B cell (primary cell): ENCODE data around the gene CCDC137. TPM values are rescaled to one million over a fixed set of nuclear protein-coding genes. Genes with fewer than 3 reads are reported as not detected.
A peak's percentile ranks its signal among the peaks of the same experiment; 100 is the strongest.

ENCODE experiments used
- ATAC-seq: fragments of 200-7000 bp; cut with Tn5 transposase; one replicate; pipeline ENCODE4 v1.10.0; 2021; ENCODE audit warnings: low read depth, mild to moderate bottlenecking, moderate number of reproducible peaks, moderate library complexity
- CTCF ChIA-PET: fragments of 350-600 bp; sonication (Branson Sonifier 250); formaldehyde crosslinking; loops from one replicate; lab custom pipeline; 2021; ENCODE audit warnings: antibody characterized with exemption, inconsistent platforms; lab: Charles Lee
- POLR2A ChIA-PET: fragments of 350-600 bp; sonication (Branson Sonifier 250); formaldehyde crosslinking; loops from one replicate; lab custom pipeline; 2021; ENCODE audit warnings: antibody characterized with exemption; lab: Charles Lee
- DNase-seq: peaks from one replicate; pipeline ENCODE4 v3.0.0; 2013
- H2AFZ ChIP-seq: 2 replicates; pipeline ENCODE4 v1.6.1; 2012; ENCODE audit warnings: mild to moderate bottlenecking, low read depth, low read length; ENCODE audit not compliant: insufficient read depth, poor library complexity, severe bottlenecking
- H3K27ac ChIP-seq, 2 donors: 1 replicate in 1 of 2; 2 replicates in 1 of 2; pipeline ENCODE4 v1.5.1; 2012 to 2013; ENCODE audit warnings: low read length in 2 of 2, mild to moderate bottlenecking in 2 of 2, moderate library complexity in 1 of 2
- H3K27me3 ChIP-seq, 4 experiments: fragments of 200-600 bp in 1 of 4; sonication (generic) in 1 of 4; replicated peaks in 1 of 4; 1 replicate in 2 of 4; 2 replicates in 2 of 4; pipeline versions ENCODE4 v1.6.1 to v1.7.0; 2013 to 2016; ENCODE audit warnings: low read length in 3 of 4, mild to moderate bottlenecking in 2 of 4, mixed read lengths in 1 of 4, moderate library complexity in 1 of 4; ENCODE audit not compliant: insufficient read depth in 4 of 4, control insufficient read depth in 3 of 4; ENCODE audit errors: control extremely low read depth in 1 of 4
- H3K36me3 ChIP-seq, 2 experiments: replicated peaks in 1 of 2; 1 replicate in 1 of 2; 2 replicates in 1 of 2; pipeline versions ENCODE4 v1.6.1 to v1.7.1; 2013; ENCODE audit warnings: low read length in 1 of 2; ENCODE audit not compliant: insufficient read depth in 2 of 2, control insufficient read depth in 1 of 2; ENCODE audit errors: control extremely low read depth in 1 of 2, extremely low read depth in 1 of 2
- H3K4me1 ChIP-seq, 2 donors: fragments of 200-600 bp in 1 of 2; sonication (generic) in 1 of 2; 1 replicate in 1 of 2; 2 replicates in 1 of 2; pipeline versions ENCODE4 v1.5.1 to v1.6.1; 2013 to 2017; ENCODE audit warnings: low read length in 2 of 2; ENCODE audit not compliant: control insufficient read depth in 2 of 2, insufficient read depth in 2 of 2
- H3K4me2 ChIP-seq: replicated peaks from 2 replicates; pipeline ENCODE3; 2012; ENCODE audit warnings: mild to moderate bottlenecking, low read depth, low read length; ENCODE audit not compliant: poor library complexity, severe bottlenecking
- H3K4me3 ChIP-seq, 5 experiments: fragments of 200-600 bp in 1 of 5; sonication (generic) in 1 of 5; 1 replicate in 3 of 5; 2 replicates in 2 of 5; pipeline versions ENCODE4 v1.5.1 to v1.7.0; 2011 to 2016; ENCODE audit warnings: low read length in 4 of 5, mild to moderate bottlenecking in 4 of 5, low read depth in 2 of 5, control low read depth in 1 of 5, moderate library complexity in 1 of 5; ENCODE audit not compliant: insufficient read depth in 1 of 5; ENCODE audit errors: control extremely low read depth in 1 of 5, extremely low read depth in 1 of 5
- H3K79me2 ChIP-seq: fragments of 200-600 bp; sonication (generic); one replicate; pipeline ENCODE4 v1.6.0; 2016; ENCODE audit warnings: low read length; ENCODE audit not compliant: control insufficient read depth, insufficient read depth
- H3K9ac ChIP-seq: fragments of 200-600 bp; sonication (generic); 2 replicates; pipeline ENCODE4 v1.6.1; 2017; ENCODE audit warnings: mild to moderate bottlenecking, low read length, moderate library complexity
- H3K9me3 ChIP-seq, 3 donors: one replicate each; pipeline versions ENCODE4 v1.6.1 to v1.7.1; 2013; ENCODE audit warnings: low read length in 2 of 3; ENCODE audit not compliant: control insufficient read depth in 2 of 3, insufficient read depth in 1 of 3; ENCODE audit errors: control extremely low read depth in 1 of 3
- H4K20me1 ChIP-seq: 2 replicates; pipeline ENCODE4 v1.6.0; 2012; ENCODE audit warnings: mild to moderate bottlenecking, low read length; ENCODE audit not compliant: insufficient read depth, control insufficient read depth, poor library complexity, severe bottlenecking
- H3K27ac Mint-ChIP-seq: one replicate; pipeline ENCODE4 v1.8.0; 2021; ENCODE audit warnings: mixed read lengths
- H3K27me3 Mint-ChIP-seq: one replicate; pipeline ENCODE4 v1.8.0; 2021; ENCODE audit warnings: mixed read lengths
- H3K4me1 Mint-ChIP-seq: one replicate; pipeline ENCODE4 v1.8.0; 2021; ENCODE audit warnings: mixed read lengths
- H3K4me3 Mint-ChIP-seq: one replicate; pipeline ENCODE4 v1.8.0; 2021; ENCODE audit warnings: mixed read lengths
- H3K9me3 Mint-ChIP-seq: one replicate; pipeline ENCODE4 v1.8.0; 2022; ENCODE audit warnings: mixed read lengths; ENCODE audit not compliant: insufficient read depth
- CTCF ChIP-seq: fragments of 200-600 bp; IDR thresholded peaks from one replicate; pipeline ENCODE4 v1.8.0; 2022; ENCODE audit warnings: antibody characterized with exemption, mild to moderate bottlenecking
- EZH2 ChIP-seq: IDR thresholded peaks from 2 replicates; pipeline ENCODE4 v1.6.1; 2012; ENCODE audit warnings: borderline replicate concordance, low read depth, mild to moderate bottlenecking, moderate library complexity, low read length; ENCODE audit not compliant: insufficient read depth, poor library complexity, severe bottlenecking
- whole genome bisulfite sequencing: methylation state at CpG from one replicate; pipeline ENCODE4 v1.1.5; 2013; ENCODE audit warnings: missing lambda C conversion rate; ENCODE audit not compliant: insufficient coverage; 5-methylcytosine and 5-hydroxymethylcytosine counted together
- intact Hi-C: fragments of 100-400 bp; cut with micrococcal nuclease; formaldehyde crosslinking; loops from one replicate; pipeline ENCODE4 v1.10.0; 2022
- polyA plus RNA-seq: library from polyadenylated mRNA; depleted of rRNA; stranded (reverse); fragments of >200 nt; gene quantifications from 2 replicates; pipeline ENCODE4 v1.2.3, GENCODE V29; 2012
- total RNA-seq, 2 donors: library from RNA; stranded (reverse); fragments of 120-200 nt in 1 of 2; gene quantifications; 1 replicate in 1 of 2; 2 replicates in 1 of 2; pipeline versions ENCODE4 v1.2.3 to v1.2.4, GENCODE V29; 2013 to 2022

Gene CCDC137
- total and polyA plus RNA-seq, 2 donors (not counting 1 experiment from before 2014, with no cell fraction given): 18.8 to 36.0 TPM

- DNase-seq: peak; percentile 94
- H3K79me2 ChIP-seq: peaks cover 46% of the 10 kb centered on the region
- H3K4me2 ChIP-seq: peak within 1 kb of the TSS; percentile 100
- peak within 1 kb of the TSS; percentile 90 for H3K4me3 Mint-ChIP-seq
- H3K9me3 Mint-ChIP-seq: no peaks in the 10 kb centered on the region
- POLR2A ChIA-PET: interaction anchor here (0.7 to 1.8 kb wide), 7 partner anchors 10 to 816 kb away, joined by 3 to 10 read pairs (median 3); partner anchors contain the start of genes ARL16, FOXK2, HGS and MCRIP1
- H3K4me1 ChIP-seq: peaks cover 24 to 32% of the 10 kb centered on the region in 2 donors
- peaks cover 33% of the 10 kb centered on the region for H3K4me1 Mint-ChIP-seq
- intact Hi-C loops: loop anchor here (1.0 kb wide), 5 partner anchors 9 to 188 kb away; partner anchors contain the start of genes ALYREF, ANAPC11, ARL16 and CCDC137
- H4K20me1 ChIP-seq: peaks cover 27% of the 10 kb centered on the region
- peak; percentile 95 for ATAC-seq
- no peaks in the 10 kb centered on the region for H3K27me3 Mint-ChIP-seq
- peaks cover 0 to 29% of the 10 kb centered on the region in 2 experiments for H3K36me3 ChIP-seq
- under 1% methylated on average over 102 of the region's 102 CpGs for WGBS
- H3K27ac ChIP-seq: peak within 1 kb of the TSS; percentile 57 to 97
- H2AFZ ChIP-seq: peak within 1 kb of the TSS; percentile 90
- H3K27me3 ChIP-seq: no peaks in the 10 kb centered on the region
- CTCF ChIA-PET: interaction anchor here (0.6 to 1.2 kb wide), 3 partner anchors 8 to 158 kb away, joined by 3 to 4 read pairs (median 3); partner anchors contain the start of gene P4HB
- peak within 1 kb of the TSS; percentile 97 for H3K9ac ChIP-seq
- peak; percentile 36 for TF ChIP-seq CTCF
- TF ChIP-seq EZH2: no peak
- H3K4me3 ChIP-seq: peak within 1 kb of the TSS; percentile 45 to 98 (median 68)
- H3K9me3 ChIP-seq: no peaks in the 10 kb centered on the region
- peak within 1 kb of the TSS; percentile 91 for H3K27ac Mint-ChIP-seq
These were observed 36.6 kb downstream of the CCDC137 start, which contains the start of gene MRPL12 for GRCh38 chr17:81702934-81703746. MRPL12 (plus strand) TSS chr17:81703367; CDS start chr17:81703502, 135 bp downstream.
